Sigmoid colon (tissue), 4 donors: Measurements from ENCODE around the gene CERS1.

Experiments used
- EP300 ChIP-seq, 4 donors: sonication (generic); formaldehyde crosslinking; IDR thresholded peaks; one replicate each; pipeline ENCODE4 v1.6.1; 2017; ENCODE audit warnings: antibody characterized with exemption in 4 of 4
- POLR2A ChIP-seq, 2 donors: fragments of 450-650 bp; IDR thresholded peaks; one replicate each; pipeline ENCODE4 v1.6.1; 2016; ENCODE audit warnings: antibody characterized with exemption in 2 of 2, mild to moderate bottlenecking in 2 of 2, moderate library complexity in 2 of 2
- POLR2AphosphoS5 ChIP-seq, 4 donors: sonication (generic); formaldehyde crosslinking; IDR thresholded peaks; one replicate each; pipeline ENCODE4 v1.6.1; 2017; ENCODE audit warnings: antibody characterized with exemption in 4 of 4
- TF ChIP-seq, protein P1 (sequence below), 4 experiments: fragments of 450-650 bp in 3 of 4; fragments of 200-600 bp in 1 of 4; IDR thresholded peaks; one replicate each; pipeline ENCODE4 v1.5.1; 2016 to 2019; ENCODE audit warnings: antibody characterized with exemption in 4 of 4, mild to moderate bottlenecking in 3 of 4, moderate library complexity in 2 of 4

DNA sequence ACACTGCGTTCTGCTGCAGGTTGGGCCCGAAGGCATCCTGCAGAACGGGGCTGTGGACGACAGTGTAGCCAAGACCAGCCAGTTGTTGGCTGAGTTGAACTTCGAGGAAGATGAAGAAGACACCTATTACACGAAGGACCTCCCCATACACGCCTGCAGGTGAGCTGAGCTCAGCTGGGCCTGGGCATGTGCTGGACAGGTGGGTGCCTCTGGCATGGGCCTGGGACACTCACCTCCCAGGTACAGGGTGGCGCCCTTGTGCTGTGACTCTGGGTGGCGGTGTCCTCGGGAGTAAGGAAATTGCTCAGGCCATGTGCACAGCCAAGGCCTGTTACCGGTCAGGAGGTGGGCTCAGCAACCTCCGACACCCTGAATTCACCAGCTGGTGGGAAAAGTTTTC lies 50.0 kb downstream of the CERS1 start:
- no peak for TF ChIP-seq POLR2A (IDR thresholded peaks at IDR 0.05)
- TF ChIP-seq, protein P1, sequence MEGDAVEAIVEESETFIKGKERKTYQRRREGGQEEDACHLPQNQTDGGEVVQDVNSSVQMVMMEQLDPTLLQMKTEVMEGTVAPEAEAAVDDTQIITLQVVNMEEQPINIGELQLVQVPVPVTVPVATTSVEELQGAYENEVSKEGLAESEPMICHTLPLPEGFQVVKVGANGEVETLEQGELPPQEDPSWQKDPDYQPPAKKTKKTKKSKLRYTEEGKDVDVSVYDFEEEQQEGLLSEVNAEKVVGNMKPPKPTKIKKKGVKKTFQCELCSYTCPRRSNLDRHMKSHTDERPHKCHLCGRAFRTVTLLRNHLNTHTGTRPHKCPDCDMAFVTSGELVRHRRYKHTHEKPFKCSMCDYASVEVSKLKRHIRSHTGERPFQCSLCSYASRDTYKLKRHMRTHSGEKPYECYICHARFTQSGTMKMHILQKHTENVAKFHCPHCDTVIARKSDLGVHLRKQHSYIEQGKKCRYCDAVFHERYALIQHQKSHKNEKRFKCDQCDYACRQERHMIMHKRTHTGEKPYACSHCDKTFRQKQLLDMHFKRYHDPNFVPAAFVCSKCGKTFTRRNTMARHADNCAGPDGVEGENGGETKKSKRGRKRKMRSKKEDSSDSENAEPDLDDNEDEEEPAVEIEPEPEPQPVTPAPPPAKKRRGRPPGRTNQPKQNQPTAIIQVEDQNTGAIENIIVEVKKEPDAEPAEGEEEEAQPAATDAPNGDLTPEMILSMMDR (IDR thresholded peaks at IDR 0.05) = no peak
- TF ChIP-seq POLR2AphosphoS5 (IDR thresholded peaks at IDR 0.05) = no peak
- TF ChIP-seq EP300 (IDR thresholded peaks at IDR 0.05) = no peak
